Neuronal stem cell (in vitro differentiated cells): ENCODE measurements around the gene APOA1.

Experiments
- DNase-seq: peaks from one replicate; pipeline ENCODE4 v3.0.0-alpha.2; 2013; ENCODE audit warnings: low spot score
- H2AFZ ChIP-seq: one replicate; pipeline ENCODE4 v1.6.1; 2013; ENCODE audit warnings: mild to moderate bottlenecking, low read length, inconsistent platforms
- H2AK5ac ChIP-seq: 2 replicates; pipeline ENCODE4 v1.6.1; 2013; ENCODE audit warnings: low read depth, mild to moderate bottlenecking, inconsistent platforms, low read length, moderate library complexity, mixed read lengths
- H2BK120ac ChIP-seq: 2 replicates; pipeline ENCODE4 v1.6.1; 2013; ENCODE audit warnings: low read depth, mild to moderate bottlenecking, inconsistent platforms, low read length, moderate library complexity, mixed read lengths
- H2BK12ac ChIP-seq: one replicate; pipeline ENCODE4 v1.6.1; 2013; ENCODE audit warnings: low read length, inconsistent platforms
- H2BK15ac ChIP-seq: 2 replicates; pipeline ENCODE4 v1.6.1; 2013; ENCODE audit warnings: mild to moderate bottlenecking, low read length, inconsistent platforms, mixed read lengths
- H2BK5ac ChIP-seq: one replicate; pipeline ENCODE4 v1.6.1; 2013; ENCODE audit warnings: inconsistent platforms, mild to moderate bottlenecking, low read length, moderate library complexity
- H3K14ac ChIP-seq: one replicate; pipeline ENCODE4 v1.6.1; 2013; ENCODE audit warnings: low read length, inconsistent platforms
- H3K18ac ChIP-seq: 2 replicates; pipeline ENCODE4 v1.6.1; 2013; ENCODE audit warnings: low read length, inconsistent platforms
- H3K23ac ChIP-seq: 2 replicates; pipeline ENCODE4 v1.6.1; 2013; ENCODE audit warnings: low read depth, mild to moderate bottlenecking, mixed read lengths, low read length, inconsistent platforms; ENCODE audit not compliant: poor library complexity
- H3K27ac ChIP-seq: replicated peaks from 3 replicates; pipeline ENCODE4 v1.5.1; 2013; ENCODE audit warnings: low read length, inconsistent platforms
- H3K27me3 ChIP-seq, 3 experiments: 2 replicates each; pipeline ENCODE4 v1.6.1; 2013; ENCODE audit warnings: low read length in 3 of 3, mild to moderate bottlenecking in 2 of 3, inconsistent platforms in 1 of 3, low read depth in 1 of 3, mixed read lengths in 1 of 3, moderate library complexity in 1 of 3; ENCODE audit not compliant: control insufficient read depth in 3 of 3, insufficient read depth in 3 of 3
- H3K36me3 ChIP-seq, 2 donors: replicated peaks in 1 of 2; 2 replicates each; pipeline ENCODE4 v1.6.1; 2013; ENCODE audit warnings: low read length in 2 of 2; ENCODE audit not compliant: control insufficient read depth in 2 of 2, insufficient read depth in 2 of 2
- H3K4ac ChIP-seq: 2 replicates; pipeline ENCODE4 v1.6.1; 2013; ENCODE audit warnings: inconsistent platforms, mild to moderate bottlenecking, low read length, moderate library complexity
- H3K4me1 ChIP-seq, 2 donors: 1 replicate in 1 of 2; 2 replicates in 1 of 2; pipeline ENCODE4 v1.6.1; 2013; ENCODE audit warnings: low read length in 2 of 2, low read depth in 1 of 2; ENCODE audit not compliant: control insufficient read depth in 2 of 2, insufficient read depth in 1 of 2
- H3K4me2 ChIP-seq: one replicate; pipeline ENCODE4 v1.6.1; 2013; ENCODE audit warnings: mild to moderate bottlenecking, low read length, inconsistent platforms; ENCODE audit not compliant: insufficient read depth, poor library complexity, severe bottlenecking
- H3K4me3 ChIP-seq, 2 donors: 2 replicates each; pipeline ENCODE4 v1.5.1; 2013; ENCODE audit warnings: low read length in 2 of 2, mild to moderate bottlenecking in 2 of 2, inconsistent platforms in 1 of 2, moderate library complexity in 1 of 2
- H3K79me1 ChIP-seq: one replicate; pipeline ENCODE4 v1.6.1; 2013; ENCODE audit warnings: low read depth, mild to moderate bottlenecking, inconsistent platforms, low read length, moderate library complexity
- H3K9ac ChIP-seq: one replicate; pipeline ENCODE4 v1.6.1; 2013; ENCODE audit warnings: mild to moderate bottlenecking, low read depth, low read length, inconsistent platforms; ENCODE audit not compliant: poor library complexity
- H3K9me3 ChIP-seq, 2 donors: replicated peaks in 1 of 2; 2 replicates each; pipeline versions ENCODE3 to v1.6.1; 2013; ENCODE audit warnings: low read length in 2 of 2, mild to moderate bottlenecking in 2 of 2, inconsistent platforms in 1 of 2, low read depth in 1 of 2, mixed read lengths in 1 of 2, moderate library complexity in 1 of 2; ENCODE audit not compliant: control insufficient read depth in 2 of 2, insufficient read depth in 1 of 2
- H4K8ac ChIP-seq: one replicate; pipeline ENCODE4 v1.6.1; 2013; ENCODE audit warnings: low read depth, mild to moderate bottlenecking, inconsistent platforms, low read length, moderate library complexity
- H4K91ac ChIP-seq: one replicate; pipeline ENCODE4 v1.6.1; 2013; ENCODE audit warnings: low read length, low read depth, mild to moderate bottlenecking, inconsistent platforms; ENCODE audit not compliant: poor library complexity
- WGBS, 2 donors: extraction: QIAGEN DNeasy Blood & Tissue Kit; methylation state at CpG; one replicate each; pipeline ENCODE4 v1.1.7; 2013; ENCODE audit warnings: missing lambda C conversion rate in 2 of 2, mixed read lengths in 1 of 2; ENCODE audit not compliant: insufficient read length in 2 of 2, insufficient replicate concordance in 1 of 2; ENCODE audit errors: extremely low coverage in 2 of 2; 5-methylcytosine and 5-hydroxymethylcytosine counted together

Gene APOA1

DNA sequence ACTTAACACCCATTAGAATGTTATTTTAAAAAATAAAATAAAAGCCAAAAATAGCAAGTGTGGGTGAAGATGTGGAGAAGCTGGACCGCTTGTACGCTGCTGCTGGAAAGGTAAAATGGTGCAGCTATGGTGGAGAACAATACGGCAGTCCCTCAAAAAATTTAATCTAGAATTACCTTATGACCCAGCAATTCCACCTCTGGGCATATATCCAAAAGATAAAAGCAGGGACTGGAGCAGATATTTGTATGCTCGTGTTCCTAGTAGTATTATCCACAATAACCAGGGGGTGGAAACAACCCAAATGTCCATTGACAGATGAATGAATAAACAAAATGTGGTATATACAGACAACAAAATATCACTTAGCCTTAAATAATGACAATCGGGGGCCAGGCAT, 39.6 kb downstream of the APOA1 start:
- no peak overlapping the region for H3K27ac ChIP-seq
- no peak overlapping the region for H4K91ac ChIP-seq
- H4K8ac ChIP-seq: no peak overlapping the region
- H3K27me3 ChIP-seq: peaks cover 0 to 8% (median 0%) of the 10 kb centered on the region in 3 experiments
- H2AK5ac ChIP-seq: no peak overlapping the region
- H2BK120ac ChIP-seq: no peak overlapping the region
- H3K79me1 ChIP-seq: no peaks in the 10 kb centered on the region
- H3K18ac ChIP-seq: no peak overlapping the region
- no peaks in the 10 kb centered on the region for H3K4me1 ChIP-seq
- no peak overlapping the region for H2BK15ac ChIP-seq
- H3K4me3 ChIP-seq: no peak overlapping the region
- H3K36me3 ChIP-seq: no peaks in the 10 kb centered on the region
- H3K23ac ChIP-seq: no peak overlapping the region
- no peak overlapping the region for H2AFZ ChIP-seq
- DNase-seq: no peak
- H3K14ac ChIP-seq: no peak overlapping the region
- H3K4me2 ChIP-seq: no peak overlapping the region
- no peak overlapping the region for H2BK12ac ChIP-seq
- WGBS, 2 donors: no CpG with 5 or more reads among the region's 5 CpGs
- no peak overlapping the region for H3K4ac ChIP-seq
- no peak overlapping the region for H2BK5ac ChIP-seq
- no peak overlapping the region for H3K9ac ChIP-seq
- H3K9me3 ChIP-seq: no peaks in the 10 kb centered on the region

DNA sequence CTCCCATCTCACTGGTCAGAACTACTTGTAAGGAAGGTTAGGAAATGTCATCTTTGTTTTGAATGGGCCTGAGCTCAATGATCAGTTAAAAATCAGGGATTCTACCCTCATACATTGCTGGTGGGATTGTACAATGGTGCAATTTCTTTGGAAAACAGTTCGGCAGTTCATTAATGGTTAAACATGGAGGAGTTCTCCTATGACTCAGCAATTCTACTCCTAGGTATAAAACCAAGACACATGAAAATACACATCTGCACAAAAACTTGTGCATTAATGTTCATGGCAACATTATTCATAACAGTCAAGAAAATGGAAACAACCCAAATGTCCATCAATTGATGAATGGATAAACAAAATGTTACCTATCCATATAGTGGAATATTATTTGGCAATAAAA, 40.9 kb downstream of the APOA1 start:
- H3K9me3 ChIP-seq: no peaks in the 10 kb centered on the region
- no CpG with 5 or more reads among the region's 1 CpG for WGBS, 2 donors
- no peak overlapping the region for H3K9ac ChIP-seq
- no peak overlapping the region for H2BK12ac ChIP-seq
- no peak overlapping the region for H3K4me2 ChIP-seq
- H3K4me3 ChIP-seq: no peak overlapping the region
- H2BK5ac ChIP-seq: no peak overlapping the region
- peaks cover 0 to 3% of the 10 kb centered on the region in 2 donors for H3K4me1 ChIP-seq
- H3K79me1 ChIP-seq: no peaks in the 10 kb centered on the region
- no peak overlapping the region for H3K14ac ChIP-seq
- H2BK15ac ChIP-seq: no peak overlapping the region
- no peak overlapping the region for H2AFZ ChIP-seq
- no peak for DNase-seq
- no peak overlapping the region for H3K18ac ChIP-seq
- no peak overlapping the region for H2AK5ac ChIP-seq
- no peak overlapping the region for H4K8ac ChIP-seq
- H3K4ac ChIP-seq: no peak overlapping the region
- no peak overlapping the region for H3K27ac ChIP-seq
- H4K91ac ChIP-seq: no peak overlapping the region
- H2BK120ac ChIP-seq: no peak overlapping the region
- H3K27me3 ChIP-seq: peaks cover 0 to 4% (median 0%) of the 10 kb centered on the region in 3 experiments
- H3K36me3 ChIP-seq: no peaks in the 10 kb centered on the region
- no peak overlapping the region for H3K23ac ChIP-seq

- Histone ChIP-seq H4K91ac (no peak overlapping the region), H3K18ac (no peak overlapping the region), H3K4ac (no peak overlapping the region), H3K14ac (no peak overlapping the region), H2BK5ac (no peak overlapping the region), H3K4me1 (peaks cover 0 to 7% of the 10 kb centered on the region in 2 donors), H3K4me3 (no peak overlapping the region), H2BK120ac (no peak overlapping the region), H3K79me1 (no peaks in the 10 kb centered on the region), H3K27me3 (peaks cover 0 to 12% (median 3%) of the 10 kb centered on the region in 3 experiments), H3K9ac (no peak overlapping the region), H2AFZ (no peak overlapping the region), H3K27ac (no peak overlapping the region), H2AK5ac (no peak overlapping the region), H3K23ac (no peak overlapping the region), H3K4me2 (no peak overlapping the region), H2BK12ac (no peak overlapping the region), H4K8ac (no peak overlapping the region), H3K36me3 (no peaks in the 10 kb centered on the region), H2BK15ac (no peak overlapping the region), H3K9me3 (no peaks in the 10 kb centered on the region)
- DNase-seq: no peak
- WGBS, 2 donors: no CpG with 5 or more reads among the region's 2 CpGs
These were observed 42.6 kb downstream of the APOA1 start for GRCh38 chr11:116794851-116795250.

GRCh38 chr11:116793772-116794097, 43.7 kb downstream of the APOA1 start:
- no peak overlapping the region for H3K23ac ChIP-seq
- H2BK120ac ChIP-seq: no peak overlapping the region
- no peak overlapping the region for H3K4ac ChIP-seq
- H4K8ac ChIP-seq: no peak overlapping the region
- H2BK5ac ChIP-seq: no peak overlapping the region
- H3K27ac ChIP-seq: no peak overlapping the region
- no peak for DNase-seq
- no CpG with 5 or more reads among the region's 1 CpG for WGBS, 2 donors
- no peak overlapping the region for H2BK15ac ChIP-seq
- H4K91ac ChIP-seq: no peak overlapping the region
- no peaks in the 10 kb centered on the region for H3K79me1 ChIP-seq
- H2AK5ac ChIP-seq: no peak overlapping the region
- H3K14ac ChIP-seq: no peak overlapping the region
- H3K4me2 ChIP-seq: no peak overlapping the region
- peaks cover 0 to 12% (median 3%) of the 10 kb centered on the region in 3 experiments for H3K27me3 ChIP-seq
- H2AFZ ChIP-seq: peak overlapping the region; percentile 46
- no peaks in the 10 kb centered on the region for H3K36me3 ChIP-seq
- no peak overlapping the region for H3K9ac ChIP-seq
- H2BK12ac ChIP-seq: no peak overlapping the region
- H3K4me1 ChIP-seq: peaks cover under 1 to 8% of the 10 kb centered on the region in 2 donors
- no peak overlapping the region for H3K4me3 ChIP-seq
- no peak overlapping the region for H3K18ac ChIP-seq
- no peaks in the 10 kb centered on the region for H3K9me3 ChIP-seq
